Left ventricle myocardium inferior (tissue), 1 donor: ENCODE results near the gene DNMT3B. TPM values are rescaled to one million over a fixed set of nuclear protein-coding genes. Genes with fewer than 3 reads are reported as not detected.

Source experiments
- DNase-seq: peaks from one replicate; pipeline ENCODE4 v3.0.0-alpha.2; 2020
- H3K27ac ChIP-seq: fragments of 200-600 bp; replicated peaks from 2 replicates; pipeline ENCODE4 v1.8.0; 2021
- H3K27me3 ChIP-seq: fragments of 200-600 bp; 2 replicates; pipeline ENCODE4 v1.8.0; 2021; ENCODE audit warnings: low read depth
- H3K36me3 ChIP-seq: fragments of 200-600 bp; 2 replicates; pipeline ENCODE4 v1.8.0; 2021
- H3K4me1 ChIP-seq: fragments of 200-600 bp; 2 replicates; pipeline ENCODE4 v1.8.0; 2021
- H3K4me3 ChIP-seq: fragments of 200-600 bp; 2 replicates; pipeline ENCODE4 v1.8.0; 2021; ENCODE audit warnings: mild to moderate bottlenecking, moderate library complexity
- H3K9me3 ChIP-seq: fragments of 200-600 bp; replicated peaks from 2 replicates; pipeline ENCODE4 v1.8.0; 2021
- intact Hi-C: fragments of 100-400 bp; cut with micrococcal nuclease; formaldehyde crosslinking; loops from one replicate; pipeline ENCODE4 v1.11.0; 2022
- total RNA-seq: library from RNA; stranded (reverse); fragmentation: NEBNext Ultra II Directional; extraction: Animal tissue kit (Norgen Biotek cat#: 25700); gene quantifications from one replicate; pipeline ENCODE4 v1.2.1, GENCODE V29; 2021
- TF ChIP-seq, protein P1 (sequence below): fragments of 200-600 bp; IDR thresholded peaks from 2 replicates; pipeline ENCODE4 v1.8.0; 2021; ENCODE audit warnings: antibody characterized with exemption, mild to moderate bottlenecking, borderline replicate concordance
- donor health status: DM: no; HTN: yes; CAD: no; lungs with severe emphysema.

Gene DNMT3B
- total RNA-seq, 1 donor from 2014 or later, result 0.49 TPM

DNA sequence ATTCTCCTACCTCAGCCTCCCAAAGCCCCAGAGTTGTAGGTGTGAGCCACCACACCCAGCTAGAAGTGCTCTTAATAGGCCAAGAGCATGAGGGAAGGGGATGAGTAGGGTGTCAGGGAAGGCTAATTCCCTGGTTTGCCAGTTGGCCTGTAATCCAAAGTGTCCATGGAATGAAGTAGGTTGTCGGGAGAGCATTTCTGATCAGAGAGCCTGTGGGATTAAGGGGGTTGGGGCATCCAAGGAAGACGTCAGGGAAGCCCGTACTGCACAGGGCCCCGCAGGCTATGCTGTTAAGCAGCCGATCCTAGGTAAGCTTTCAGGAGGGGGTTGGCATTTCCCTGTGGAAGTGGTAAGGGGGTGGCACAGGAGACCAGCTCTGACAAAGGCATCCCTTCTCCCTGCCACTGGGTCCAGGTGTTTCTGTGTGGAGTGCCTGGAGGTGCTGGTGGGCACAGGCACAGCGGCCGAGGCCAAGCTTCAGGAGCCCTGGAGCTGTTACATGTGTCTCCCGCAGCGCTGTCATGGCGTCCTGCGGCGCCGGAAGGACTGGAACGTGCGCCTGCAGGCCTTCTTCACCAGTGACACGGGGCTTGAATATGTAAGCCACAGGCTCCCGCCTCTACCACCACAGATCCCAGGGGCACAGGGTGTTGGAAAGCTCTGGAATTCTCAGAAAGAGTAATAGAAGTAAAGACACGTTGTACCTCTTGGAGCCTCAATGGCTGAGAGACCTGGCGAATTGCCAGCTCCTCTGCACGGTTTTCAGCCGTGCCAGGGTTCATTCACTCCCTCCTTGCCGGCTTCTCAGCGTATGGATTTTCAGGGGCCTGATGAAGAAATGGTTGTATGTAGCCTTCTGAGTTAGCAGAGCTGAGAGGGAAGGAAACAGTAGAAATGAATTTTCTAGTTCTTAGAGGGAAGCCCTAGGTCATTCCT, 36.1 kb downstream of the DNMT3B start:
- Histone ChIP-seq H3K27me3 (no peaks in the 10 kb centered on the region), H3K36me3 (peaks cover 22% of the 10 kb centered on the region), H3K4me1 (peaks cover 5% of the 10 kb centered on the region), H3K27ac (no peak overlapping the region), H3K9me3 (no peaks in the 10 kb centered on the region), H3K4me3 (no peak overlapping the region)
- intact Hi-C loops, result no loop called here
- TF ChIP-seq, protein P1, sequence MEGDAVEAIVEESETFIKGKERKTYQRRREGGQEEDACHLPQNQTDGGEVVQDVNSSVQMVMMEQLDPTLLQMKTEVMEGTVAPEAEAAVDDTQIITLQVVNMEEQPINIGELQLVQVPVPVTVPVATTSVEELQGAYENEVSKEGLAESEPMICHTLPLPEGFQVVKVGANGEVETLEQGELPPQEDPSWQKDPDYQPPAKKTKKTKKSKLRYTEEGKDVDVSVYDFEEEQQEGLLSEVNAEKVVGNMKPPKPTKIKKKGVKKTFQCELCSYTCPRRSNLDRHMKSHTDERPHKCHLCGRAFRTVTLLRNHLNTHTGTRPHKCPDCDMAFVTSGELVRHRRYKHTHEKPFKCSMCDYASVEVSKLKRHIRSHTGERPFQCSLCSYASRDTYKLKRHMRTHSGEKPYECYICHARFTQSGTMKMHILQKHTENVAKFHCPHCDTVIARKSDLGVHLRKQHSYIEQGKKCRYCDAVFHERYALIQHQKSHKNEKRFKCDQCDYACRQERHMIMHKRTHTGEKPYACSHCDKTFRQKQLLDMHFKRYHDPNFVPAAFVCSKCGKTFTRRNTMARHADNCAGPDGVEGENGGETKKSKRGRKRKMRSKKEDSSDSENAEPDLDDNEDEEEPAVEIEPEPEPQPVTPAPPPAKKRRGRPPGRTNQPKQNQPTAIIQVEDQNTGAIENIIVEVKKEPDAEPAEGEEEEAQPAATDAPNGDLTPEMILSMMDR, result no peak
- no peak for DNase-seq

DNA sequence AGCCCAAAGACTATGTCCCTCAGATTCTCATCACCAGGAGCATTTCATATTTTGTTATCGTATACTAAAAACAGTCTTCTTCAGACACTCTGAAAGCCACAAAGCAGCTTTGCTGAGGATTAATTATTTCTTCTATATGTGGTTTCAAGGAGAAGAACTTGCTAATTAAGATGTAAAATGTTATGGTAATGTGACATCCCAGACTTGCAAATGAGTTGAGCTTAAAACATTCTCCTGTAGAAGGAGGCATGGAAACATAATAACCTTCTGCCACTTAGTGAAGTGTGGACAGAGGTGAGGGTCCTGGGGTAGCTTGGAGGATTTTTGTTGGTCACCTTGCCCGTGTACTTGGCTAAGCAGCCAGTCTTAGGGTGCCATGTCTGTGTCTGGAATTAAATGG, 40.9 kb downstream of the DNMT3B start:
- TF ChIP-seq, protein P1, result no peak
- no peaks in the 10 kb centered on the region for H3K9me3 ChIP-seq
- intact Hi-C loops, result no loop called here
- no peak overlapping the region for H3K27ac ChIP-seq
- no peaks in the 10 kb centered on the region for H3K27me3 ChIP-seq
- peaks cover 22% of the 10 kb centered on the region for H3K36me3 ChIP-seq
- no peak overlapping the region for H3K4me3 ChIP-seq
- DNase-seq, result no peak
- no peaks in the 10 kb centered on the region for H3K4me1 ChIP-seq

- Histone ChIP-seq H3K4me1 (no peaks in the 10 kb centered on the region), H3K36me3 (peaks cover 22% of the 10 kb centered on the region), H3K27me3 (no peaks in the 10 kb centered on the region), H3K27ac (no peak overlapping the region), H3K9me3 (no peaks in the 10 kb centered on the region), H3K4me3 (no peak overlapping the region)
- no peak for DNase-seq
- intact Hi-C loops, result no loop called here
- TF ChIP-seq, protein P1, result no peak
These were observed 42.0 kb downstream of the DNMT3B start for GRCh38 chr20:32804022-32804715.

GRCh38 chr20:32804817-32805216, 42.6 kb downstream of the DNMT3B start:
- no peak for DNase-seq
- Histone ChIP-seq H3K27me3 (no peaks in the 10 kb centered on the region), H3K27ac (no peak overlapping the region), H3K4me1 (no peaks in the 10 kb centered on the region), H3K36me3 (peaks cover 22% of the 10 kb centered on the region), H3K4me3 (no peak overlapping the region), H3K9me3 (no peaks in the 10 kb centered on the region)
- TF ChIP-seq, protein P1, result no peak
- intact Hi-C loops, result no loop called here

DNA sequence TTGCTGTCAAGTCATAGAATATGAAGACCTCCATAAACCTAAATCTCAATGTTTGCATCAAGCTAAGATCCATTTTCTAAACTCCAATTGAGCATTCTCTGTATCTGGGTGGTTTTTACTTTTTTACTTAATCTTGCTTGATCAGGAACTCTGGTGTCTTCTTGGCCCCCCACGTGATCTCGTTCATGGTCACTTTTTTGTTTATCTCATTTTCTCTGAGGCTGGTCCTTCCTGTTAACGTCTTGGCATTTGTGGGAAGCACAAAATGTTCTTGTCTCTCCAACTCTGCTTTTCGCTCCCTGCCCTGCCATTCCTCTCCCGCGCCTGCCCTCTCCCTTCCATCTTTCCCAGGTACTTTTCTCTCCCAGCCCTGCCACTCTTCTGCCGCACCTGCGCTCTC, 43.5 kb downstream of the DNMT3B start:
- intact Hi-C loops, result no loop called here
- Histone ChIP-seq H3K36me3 (peaks cover 20% of the 10 kb centered on the region), H3K4me1 (no peaks in the 10 kb centered on the region), H3K27me3 (no peaks in the 10 kb centered on the region), H3K4me3 (no peak overlapping the region), H3K27ac (no peak overlapping the region), H3K9me3 (no peaks in the 10 kb centered on the region)
- TF ChIP-seq, protein P1, result no peak
- no peak for DNase-seq
